Esophagus squamous epithelium (tissue), 4 donors: Measurements from ENCODE around the gene LARP4B.

ENCODE experiments used
- POLR2A ChIP-seq, 4 donors: fragments of 450-650 bp; IDR thresholded peaks; one replicate each; pipeline ENCODE4 v1.6.1; 2017; ENCODE audit warnings: antibody characterized with exemption in 4 of 4, mild to moderate bottlenecking in 4 of 4, moderate library complexity in 3 of 4
- TF ChIP-seq, protein P1 (sequence below), 6 experiments: fragments of 450-650 bp in 4 of 6; fragments of 200-600 bp in 2 of 6; sonication (generic) in 2 of 6; IDR thresholded peaks; one replicate each; pipeline ENCODE4 v1.5.1; 2016 to 2019; ENCODE audit warnings: antibody characterized with exemption in 6 of 6, mild to moderate bottlenecking in 4 of 6, moderate library complexity in 4 of 6

DNA sequence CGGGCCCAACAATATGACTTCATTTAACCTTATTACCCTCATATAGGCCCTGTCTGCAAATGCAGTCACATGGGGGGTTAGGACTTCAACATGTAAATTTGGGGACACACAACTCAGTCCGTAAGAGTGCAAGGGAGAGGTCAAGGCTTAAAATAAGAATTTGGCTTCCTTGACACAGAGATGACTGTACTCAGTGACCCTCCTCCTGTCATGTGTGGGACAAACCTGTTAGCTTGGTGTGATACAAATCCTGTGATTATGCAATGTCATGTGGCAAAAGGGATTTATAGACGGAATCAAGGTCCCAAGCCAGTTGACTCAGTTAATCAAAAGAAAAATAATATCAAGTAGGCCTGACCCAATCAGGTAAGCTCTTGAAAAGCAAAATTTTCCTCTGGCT is 30.8 kb upstream of the LARP4B start:
- TF ChIP-seq, protein P1, sequence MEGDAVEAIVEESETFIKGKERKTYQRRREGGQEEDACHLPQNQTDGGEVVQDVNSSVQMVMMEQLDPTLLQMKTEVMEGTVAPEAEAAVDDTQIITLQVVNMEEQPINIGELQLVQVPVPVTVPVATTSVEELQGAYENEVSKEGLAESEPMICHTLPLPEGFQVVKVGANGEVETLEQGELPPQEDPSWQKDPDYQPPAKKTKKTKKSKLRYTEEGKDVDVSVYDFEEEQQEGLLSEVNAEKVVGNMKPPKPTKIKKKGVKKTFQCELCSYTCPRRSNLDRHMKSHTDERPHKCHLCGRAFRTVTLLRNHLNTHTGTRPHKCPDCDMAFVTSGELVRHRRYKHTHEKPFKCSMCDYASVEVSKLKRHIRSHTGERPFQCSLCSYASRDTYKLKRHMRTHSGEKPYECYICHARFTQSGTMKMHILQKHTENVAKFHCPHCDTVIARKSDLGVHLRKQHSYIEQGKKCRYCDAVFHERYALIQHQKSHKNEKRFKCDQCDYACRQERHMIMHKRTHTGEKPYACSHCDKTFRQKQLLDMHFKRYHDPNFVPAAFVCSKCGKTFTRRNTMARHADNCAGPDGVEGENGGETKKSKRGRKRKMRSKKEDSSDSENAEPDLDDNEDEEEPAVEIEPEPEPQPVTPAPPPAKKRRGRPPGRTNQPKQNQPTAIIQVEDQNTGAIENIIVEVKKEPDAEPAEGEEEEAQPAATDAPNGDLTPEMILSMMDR (IDR thresholded peaks at IDR 0.05), result no peak
- TF ChIP-seq POLR2A (IDR thresholded peaks at IDR 0.05), result no peak
